ENCODE data around the gene MSH3. TPM values are rescaled to one million over a fixed set of nuclear protein-coding genes. Genes with fewer than 3 reads are reported as not detected.
"Not testable (repeated sequence)": the region's sequence is repeated elsewhere in the genome, so short reads cannot be mapped to it uniquely, and the experiment has no call there.

MSH3 gene
- total RNA-seq, 2 donors from 2014 or later, result 6.8 to 9.9 TPM

- Histone ChIP-seq H3K27me3 (no peaks in the 10 kb centered on the region), H3K4me3 (no peak overlapping the region), H3K36me3 (no peaks in the 10 kb centered on the region), H3K27ac (no peak overlapping the region), H3K9me3 (no peaks in the 10 kb centered on the region), H3K4me1 (no peaks in the 10 kb centered on the region)
- no peak for TF ChIP-seq CTCF (IDR thresholded peaks at IDR 0.05)
- DNase-seq (ENCODE audit: low spot score), result no peak
These were observed 84.0 kb downstream of the MSH3 start for GRCh38 chr5:80738466-80738865.

GRCh38 chr5:80739057-80739456 is 84.6 kb downstream of the MSH3 start:
- no peak for TF ChIP-seq CTCF (IDR thresholded peaks at IDR 0.05)
- DNase-seq (ENCODE audit: low spot score), result no peak
- Histone ChIP-seq H3K27me3 (no peaks in the 10 kb centered on the region), H3K4me3 (no peak overlapping the region), H3K4me1 (no peaks in the 10 kb centered on the region), H3K36me3 (peaks cover 3% of the 10 kb centered on the region), H3K27ac (no peak overlapping the region), H3K9me3 (no peaks in the 10 kb centered on the region)

GRCh38 chr5:80739496-80739895 is 85.0 kb downstream of the MSH3 start:
- Histone ChIP-seq H3K36me3 (peaks cover 7% of the 10 kb centered on the region), H3K4me1 (no peaks in the 10 kb centered on the region), H3K27me3 (no peaks in the 10 kb centered on the region), H3K27ac (no peak overlapping the region), H3K4me3 (no peak overlapping the region), H3K9me3 (no peaks in the 10 kb centered on the region)
- DNase-seq (ENCODE audit: low spot score), result no peak
- no peak for TF ChIP-seq CTCF (IDR thresholded peaks at IDR 0.05)

GRCh38 chr5:80739898-80740297 is 85.4 kb downstream of the MSH3 start:
- no peak for DNase-seq (ENCODE audit: low spot score)
- no peak overlapping the region for H3K27ac ChIP-seq

GRCh38 chr5:80740488-80740887 is 86.0 kb downstream of the MSH3 start:
- H3K27ac ChIP-seq; H3K27me3 ChIP-seq; H3K4me3 ChIP-seq; H3K4me1 ChIP-seq; DNase-seq (ENCODE audit: low spot score); H3K9me3 ChIP-seq: not testable (repeated sequence)
- peaks cover 14% of the 10 kb centered on the region for H3K36me3 ChIP-seq

More at GRCh38 chr5:80739898-80740297, 85.4 kb downstream of the MSH3 start:
- no peaks in the 10 kb centered on the region for H3K9me3 ChIP-seq
- H3K4me3 ChIP-seq, result no peak overlapping the region
- peaks cover 11% of the 10 kb centered on the region for H3K36me3 ChIP-seq
- TF ChIP-seq CTCF (IDR thresholded peaks at IDR 0.05), result no peak
- H3K27me3 ChIP-seq, result no peaks in the 10 kb centered on the region
- no peaks in the 10 kb centered on the region for H3K4me1 ChIP-seq

- Histone ChIP-seq H3K4me1 (no peaks in the 10 kb centered on the region), H3K9me3 (no peaks in the 10 kb centered on the region), H3K36me3 (peaks cover 15% of the 10 kb centered on the region), H3K27ac (no peak overlapping the region), H3K27me3 (no peaks in the 10 kb centered on the region), H3K4me3 (no peak overlapping the region)
- DNase-seq (ENCODE audit: low spot score), result no peak
- no peak for TF ChIP-seq CTCF (IDR thresholded peaks at IDR 0.05)
These were observed 86.5 kb downstream of the MSH3 start for GRCh38 chr5:80740999-80741398.

Data from right atrium auricular region (tissue), 2 donors.